SK-N-MC (cell line): ENCODE measurements around the gene HBP1.

Experiments used
- EZH2 ChIP-seq: fragments of 200-600 bp; sonication (generic); IDR thresholded peaks from one replicate; pipeline ENCODE4 v1.6.1; 2017; ENCODE audit warnings: antibody characterized with exemption
- POLR2AphosphoS5 ChIP-seq: IDR thresholded peaks from 2 replicates; pipeline ENCODE4 v1.6.1; 2012; ENCODE audit warnings: mild to moderate bottlenecking, low read depth, low read length, borderline replicate concordance

DNA sequence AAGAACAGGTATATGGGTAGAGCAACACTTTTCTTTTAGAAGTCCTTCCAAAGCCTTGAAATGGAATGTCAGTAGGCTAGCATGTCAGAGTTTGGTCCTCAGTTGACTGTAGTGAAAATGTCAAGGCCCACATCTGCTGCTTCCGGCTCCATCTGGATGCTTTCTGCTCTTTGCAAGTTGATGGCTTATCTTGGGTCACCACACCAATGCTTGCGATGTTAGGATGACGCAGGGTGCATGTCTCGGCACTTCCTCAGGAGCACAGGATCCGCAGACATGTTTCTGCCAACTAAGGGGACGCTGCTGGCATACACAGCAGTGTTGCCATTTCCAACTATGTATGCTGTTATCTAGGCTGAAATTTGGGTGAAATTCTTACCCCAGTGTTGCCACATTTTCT is 14.0 kb upstream of the HBP1 start:
- TF ChIP-seq POLR2AphosphoS5, result no peak
- no peak for TF ChIP-seq EZH2
